ENCODE measurements around the gene ABCB11. TPM values are rescaled to one million over a fixed set of nuclear protein-coding genes. Genes with fewer than 3 reads are reported as not detected.

The ABCB11 gene
- total and polyA plus RNA-seq, 9 of the 15 experiments (the other 6 are each of a cell fraction or from before 2014, with no cell fraction given) = 0.04 to 0.51 (median 0.10) TPM; not detected in 1

- TF ChIP-seq ZBTB11 (CRISPR knock-in tag; IDR thresholded peaks at IDR 0.05) = peak in 1 of 3 experiments; percentile 70; a peak in 1 of 6 replicates
- TF ChIP-seq HDAC3 (IDR thresholded peaks at IDR 0.05; ENCODE audit: borderline replicate concordance, partially characterized antibody) = peak; percentile 51
- TF ChIP-seq ZNF3 (CRISPR knock-in tag; IDR thresholded peaks at IDR 0.05) = no peak
- TF ChIP-seq ESRRB (CRISPR knock-in tag; IDR thresholded peaks at IDR 0.05; ENCODE audit: borderline replicate concordance) = no peak
- no peak for TF ChIP-seq ILF3 (IDR thresholded peaks at IDR 0.05; ENCODE audit: borderline replicate concordance)
- 0 out of 2 replicates have a peak, but pooled peaks have one; percentile 32 for TF ChIP-seq PHB2 (IDR thresholded peaks at IDR 0.05; ENCODE audit: low read depth)
- no peak for TF ChIP-seq CREB3 (tag; conservative IDR thresholded peaks at IDR 0.05; ENCODE audit: low read depth)
- no peak for TF ChIP-seq SNIP1 (IDR thresholded peaks at IDR 0.05; ENCODE audit: low read depth)
- TF ChIP-seq CEBPB (tag; IDR thresholded peaks at IDR 0.05) = peak; percentile 79
- no peak for TF ChIP-seq ZNF324 (CRISPR knock-in tag; IDR thresholded peaks at IDR 0.05)
- no peak for TF ChIP-seq MYNN (IDR thresholded peaks at IDR 0.05)
- TF ChIP-seq MYNN (CRISPR knock-in tag; IDR thresholded peaks at IDR 0.05) = no peak
- TF ChIP-seq ZBTB2 (IDR thresholded peaks at IDR 0.05) = no peak
- TF ChIP-seq ZNF778 (CRISPR knock-in tag; IDR thresholded peaks at IDR 0.05) = no peak
- no peak for TF ChIP-seq TCFL5 (CRISPR knock-in tag; conservative IDR thresholded peaks at IDR 0.05)
- no peak for TF ChIP-seq ZBTB1 (CRISPR knock-in tag; IDR thresholded peaks at IDR 0.05; ENCODE audit: borderline replicate concordance, low read depth)
- peak in 1 of 2 experiments; percentile 4; a peak in 1 of 4 replicates for TF ChIP-seq MNT (conservative IDR thresholded peaks at IDR 0.05)
- peak; percentile 99 for TF ChIP-seq HMBOX1 (IDR thresholded peaks at IDR 0.05)
Measured at GRCh38 chr2:169072163-169072925, 41.2 kb upstream of the ABCB11 start (continued).
